Brain microvascular endothelial cell (primary cell): ENCODE data around the gene DCC.

Experiments used
- DNase-seq: peaks from one replicate; pipeline ENCODE4 v3.0.0-alpha.2; 2020
- H3K27ac ChIP-seq: fragments of 250-450 bp; sonication (Bioruptor Pico); 2 replicates; pipeline ENCODE4 v1.5.1; 2020; ENCODE audit warnings: mild to moderate bottlenecking, moderate library complexity
- H3K27me3 ChIP-seq: fragments of 250-450 bp; sonication (Bioruptor Pico); replicated peaks from 2 replicates; pipeline ENCODE4 v1.5.1; 2020; ENCODE audit warnings: mild to moderate bottlenecking
- H3K36me3 ChIP-seq: fragments of 250-450 bp; sonication (Bioruptor Pico); replicated peaks from 2 replicates; pipeline ENCODE4 v1.5.1; 2020; ENCODE audit warnings: mild to moderate bottlenecking
- H3K4me3 ChIP-seq: 2 replicates; pipeline ENCODE4 v1.5.1; 2011; ENCODE audit warnings: low read depth, mild to moderate bottlenecking, control low read depth, low read length, moderate library complexity
- CTCF ChIP-seq: IDR thresholded peaks from 2 replicates; pipeline ENCODE4 v1.5.1; 2011; ENCODE audit warnings: low read depth, mild to moderate bottlenecking, moderate library complexity, low read length, control low read depth, inconsistent platforms; ENCODE audit errors: missing control alignments
- in situ Hi-C: cut with HindIII; loops from 2 replicates; pipeline ENCODE4 v1.10.0; 2017; ENCODE audit warnings: low sequenced_read_pairs, low pct_ligation_motif_present

The DCC gene

DNA sequence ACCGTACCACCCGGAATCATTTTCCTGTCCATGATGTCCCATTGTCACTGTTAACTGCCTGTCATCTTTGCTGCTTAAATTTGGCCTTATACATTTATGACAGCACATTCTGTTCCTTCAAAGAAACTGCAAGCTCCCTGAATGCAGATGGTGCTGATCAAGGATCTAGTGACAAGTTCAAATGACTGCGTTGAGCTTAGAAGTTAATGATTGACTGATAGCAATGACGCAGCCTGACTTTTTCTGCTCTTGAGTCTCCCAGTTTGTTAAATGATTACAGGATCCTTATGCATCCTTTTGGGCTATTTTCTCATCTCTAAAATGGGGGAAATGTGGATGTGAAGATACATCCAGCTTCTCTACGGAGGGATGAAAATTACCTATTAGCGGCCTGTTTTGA lies 159.0 kb downstream of the DCC start:
- no peak for DNase-seq
- no peaks in the 10 kb centered on the region for H3K36me3 ChIP-seq
- no peaks in the 10 kb centered on the region for H3K27me3 ChIP-seq
- TF ChIP-seq CTCF, result no peak
- H3K27ac ChIP-seq, result no peak overlapping the region
- no peak overlapping the region for H3K4me3 ChIP-seq
- in situ Hi-C loops, result no loop called here

GRCh38 chr18:52499644-52500043 lies 159.6 kb downstream of the DCC start:
- no peak for DNase-seq
- Histone ChIP-seq H3K4me3 (no peak overlapping the region), H3K27ac (no peak overlapping the region), H3K36me3 (no peaks in the 10 kb centered on the region), H3K27me3 (no peaks in the 10 kb centered on the region)
- TF ChIP-seq CTCF, result no peak
- in situ Hi-C loops, result no loop called here

- Histone ChIP-seq H3K27me3 (no peaks in the 10 kb centered on the region), H3K36me3 (no peaks in the 10 kb centered on the region), H3K27ac (no peak overlapping the region), H3K4me3 (no peak overlapping the region)
- TF ChIP-seq CTCF, result no peak
- DNase-seq, result no peak
- in situ Hi-C loops, result no loop called here
Observed at GRCh38 chr18:52504589-52504988, 164.6 kb downstream of the DCC start.

DNA sequence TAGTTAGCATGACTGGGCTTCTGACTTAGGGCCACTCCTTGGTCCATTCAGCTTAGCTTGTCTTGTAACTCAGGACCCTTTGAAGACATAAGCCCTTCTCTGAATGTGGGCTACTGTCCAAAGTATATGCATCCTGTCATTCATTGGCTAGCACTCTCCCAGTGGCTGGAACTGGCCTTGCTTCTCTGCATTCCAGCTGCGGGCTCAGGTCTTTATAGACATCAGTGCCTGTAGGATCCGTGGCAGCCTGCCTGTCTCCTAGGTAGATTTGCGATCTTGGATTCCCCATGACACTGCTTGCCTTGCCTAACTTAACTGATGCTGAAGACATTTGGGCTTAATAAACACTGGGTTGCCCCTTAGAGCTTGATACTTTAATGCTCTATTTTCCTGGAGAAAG lies 170.1 kb downstream of the DCC start:
- Histone ChIP-seq H3K27ac (no peak overlapping the region), H3K4me3 (no peak overlapping the region), H3K36me3 (no peaks in the 10 kb centered on the region), H3K27me3 (no peaks in the 10 kb centered on the region)
- no peak for DNase-seq
- in situ Hi-C loops, result no loop called here
- TF ChIP-seq CTCF, result no peak

DNA sequence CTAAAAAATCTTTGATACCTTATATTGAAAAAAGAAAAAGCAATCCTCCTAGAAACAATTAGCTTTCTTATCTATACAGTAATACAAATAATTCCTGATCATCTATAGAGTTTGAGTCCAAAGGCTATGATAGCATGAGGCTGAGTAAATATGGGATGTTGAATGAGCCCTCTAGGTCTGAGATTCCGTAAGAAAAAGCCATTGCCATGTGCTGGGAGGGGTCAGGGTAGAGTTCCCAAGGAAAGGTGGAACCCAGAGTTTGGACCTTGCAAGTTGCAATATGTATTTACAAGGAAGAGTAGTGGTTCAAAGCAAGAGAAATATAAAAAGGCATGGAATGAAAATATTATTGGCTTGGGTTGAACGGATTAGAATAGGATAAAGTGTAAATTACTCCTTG lies 178.1 kb downstream of the DCC start:
- no peak for TF ChIP-seq CTCF
- DNase-seq, result no peak
- in situ Hi-C loops, result no loop called here
- H3K27ac ChIP-seq, result no peak overlapping the region
- H3K4me3 ChIP-seq, result no peak overlapping the region
- no peaks in the 10 kb centered on the region for H3K36me3 ChIP-seq
- no peaks in the 10 kb centered on the region for H3K27me3 ChIP-seq

- TF ChIP-seq CTCF, result no peak
- DNase-seq, result no peak
- in situ Hi-C loops, result no loop called here
- no peak overlapping the region for H3K4me3 ChIP-seq
- H3K36me3 ChIP-seq, result no peaks in the 10 kb centered on the region
- no peaks in the 10 kb centered on the region for H3K27me3 ChIP-seq
- no peak overlapping the region for H3K27ac ChIP-seq
Observed at GRCh38 chr18:52519021-52519420, 179.0 kb downstream of the DCC start.
